HUES6 (cell line): ENCODE results near the gene HASPIN.
"Not testable (repeated sequence)": the region's sequence is repeated elsewhere in the genome, so short reads cannot be mapped to it uniquely, and the experiment has no call there.

Experiments used
- H3K27ac ChIP-seq: 2 replicates; pipeline ENCODE4 v1.7.0; 2013; ENCODE audit warnings: low read depth, mild to moderate bottlenecking, low read length, inconsistent platforms
- H3K27me3 ChIP-seq: 2 replicates; pipeline ENCODE4 v1.6.1; 2013; ENCODE audit warnings: low read length; ENCODE audit not compliant: control insufficient read depth, insufficient read depth
- H3K36me3 ChIP-seq: 2 replicates; pipeline ENCODE4 v1.6.1; 2013; ENCODE audit warnings: low read length; ENCODE audit not compliant: control insufficient read depth, insufficient read depth
- H3K4me1 ChIP-seq: 2 replicates; pipeline ENCODE4 v1.6.1; 2013; ENCODE audit warnings: low read length; ENCODE audit not compliant: control insufficient read depth, insufficient read depth
- H3K4me3 ChIP-seq: 2 replicates; pipeline ENCODE4 v1.5.1; 2013; ENCODE audit warnings: low read depth, low read length
- H3K9ac ChIP-seq: one replicate; pipeline ENCODE4 v1.6.1; 2013; ENCODE audit warnings: mild to moderate bottlenecking, low read length
- H3K9me3 ChIP-seq: 2 replicates; pipeline ENCODE4 v1.6.1; 2013; ENCODE audit warnings: low read depth, low read length; ENCODE audit not compliant: control insufficient read depth, insufficient read depth

The HASPIN gene

DNA sequence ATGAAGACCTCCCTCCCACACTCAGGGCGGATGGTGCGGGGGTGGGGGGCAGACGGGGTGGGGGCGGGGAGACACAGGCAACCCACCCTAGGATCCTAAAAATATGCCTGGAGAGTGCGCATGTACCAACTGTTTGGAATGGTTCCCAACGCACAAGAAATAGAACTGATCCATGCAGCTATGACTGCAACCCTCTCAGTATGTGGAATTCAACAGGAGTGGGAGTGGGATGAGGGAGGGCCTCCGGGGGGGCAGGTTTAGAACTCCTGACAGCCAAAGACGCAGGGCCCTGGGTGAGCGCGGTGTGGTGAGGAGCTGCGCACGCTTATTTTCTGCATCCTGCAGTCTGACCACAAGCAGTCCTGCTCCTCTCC lies 26.6 kb upstream of the HASPIN start:
- no peak overlapping the region for H3K9ac ChIP-seq
- H3K9me3 ChIP-seq = no peaks in the 10 kb centered on the region; the same call in 1 of the 2 replicates
- H3K27me3 ChIP-seq = peaks cover 50% of the 10 kb centered on the region
- no peak overlapping the region for H3K4me3 ChIP-seq
- no peaks in the 10 kb centered on the region for H3K36me3 ChIP-seq
- peaks cover 10% of the 10 kb centered on the region for H3K4me1 ChIP-seq
- no peak overlapping the region for H3K27ac ChIP-seq

DNA sequence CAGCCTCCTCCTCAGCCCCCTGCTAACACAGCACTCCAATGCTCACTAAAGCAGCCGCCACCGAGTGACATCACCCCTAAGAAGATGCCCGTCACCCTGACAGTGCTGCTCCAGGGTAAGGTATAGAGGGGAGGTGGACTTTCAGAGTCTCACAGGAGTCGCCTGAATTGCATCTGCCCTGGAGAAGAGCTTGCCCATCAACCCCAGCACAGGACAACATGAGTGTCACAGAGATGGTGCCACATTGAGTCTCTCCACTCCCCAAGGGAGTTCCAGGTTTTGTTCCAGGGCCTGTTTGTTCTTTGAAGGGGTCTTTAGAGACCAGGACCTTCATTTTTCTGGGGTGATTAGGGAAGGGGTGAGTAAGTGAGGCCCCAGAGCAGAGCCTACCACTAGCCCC lies 25.6 kb upstream of the HASPIN start:
- Histone ChIP-seq H3K36me3 (no peaks in the 10 kb centered on the region), H3K27ac (no peak overlapping the region), H3K27me3 (peaks cover 50% of the 10 kb centered on the region)

DNA sequence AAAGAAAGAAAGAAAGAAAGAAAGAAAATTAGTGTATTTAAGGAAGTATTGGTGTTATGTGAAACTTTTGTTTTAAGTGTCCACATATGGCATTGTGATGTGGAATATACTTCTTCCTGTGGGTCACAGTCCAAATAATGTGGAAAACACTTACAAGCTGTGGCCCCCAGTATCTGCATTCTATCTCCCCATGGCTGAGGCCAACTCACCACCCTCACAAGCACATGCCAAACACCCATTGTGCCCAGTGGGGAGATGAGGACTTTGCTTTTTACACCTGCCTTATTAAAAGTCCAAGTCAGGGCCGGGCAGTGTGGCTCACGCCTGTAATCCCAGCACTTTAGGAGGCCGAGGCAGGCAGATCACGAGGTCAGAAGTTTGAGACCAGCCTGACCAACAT lies 23.8 kb upstream of the HASPIN start:
- no peaks in the 10 kb centered on the region for H3K36me3 ChIP-seq
- no peaks in the 10 kb centered on the region; the same call in 1 of the 2 replicates for H3K9me3 ChIP-seq
- H3K4me3 ChIP-seq = no peak overlapping the region
- H3K4me1 ChIP-seq = peaks cover 6% of the 10 kb centered on the region
- no peak overlapping the region for H3K27ac ChIP-seq
- no peak overlapping the region for H3K9ac ChIP-seq
- peaks cover 37% of the 10 kb centered on the region for H3K27me3 ChIP-seq

More for the DNA sequence above, 25.6 kb upstream of the HASPIN start:
- no peak overlapping the region for H3K9ac ChIP-seq
- H3K4me1 ChIP-seq = peaks cover 10% of the 10 kb centered on the region
- H3K4me3 ChIP-seq = no peak overlapping the region
- H3K9me3 ChIP-seq = no peaks in the 10 kb centered on the region; the same call in 1 of the 2 replicates

DNA sequence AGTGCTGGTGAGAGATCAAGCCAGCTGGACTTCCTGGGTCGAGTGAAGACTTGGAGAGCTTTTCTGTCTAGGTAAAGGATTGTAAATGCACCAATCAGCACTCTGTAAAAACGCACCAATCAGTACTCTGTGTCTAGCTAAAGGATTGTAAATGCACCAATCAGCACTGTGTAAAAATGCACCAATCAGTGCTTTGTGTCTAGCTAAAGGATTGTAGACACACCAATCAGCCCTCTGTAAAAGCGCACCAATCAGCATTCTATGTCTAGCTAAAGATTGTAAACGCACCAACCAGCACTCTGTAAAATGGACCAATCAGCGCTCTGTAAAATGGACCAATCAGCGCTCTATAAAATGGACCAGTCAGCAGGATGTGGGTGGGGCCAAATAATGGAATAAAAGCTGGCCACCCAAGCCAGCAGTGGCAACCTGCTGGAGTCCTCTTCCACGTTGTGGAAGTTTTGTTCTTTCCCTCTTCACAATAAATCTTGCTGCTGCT lies 21.6 kb upstream of the HASPIN start:
- H3K36me3 ChIP-seq, H3K9me3 ChIP-seq: not testable (repeated sequence)

DNA sequence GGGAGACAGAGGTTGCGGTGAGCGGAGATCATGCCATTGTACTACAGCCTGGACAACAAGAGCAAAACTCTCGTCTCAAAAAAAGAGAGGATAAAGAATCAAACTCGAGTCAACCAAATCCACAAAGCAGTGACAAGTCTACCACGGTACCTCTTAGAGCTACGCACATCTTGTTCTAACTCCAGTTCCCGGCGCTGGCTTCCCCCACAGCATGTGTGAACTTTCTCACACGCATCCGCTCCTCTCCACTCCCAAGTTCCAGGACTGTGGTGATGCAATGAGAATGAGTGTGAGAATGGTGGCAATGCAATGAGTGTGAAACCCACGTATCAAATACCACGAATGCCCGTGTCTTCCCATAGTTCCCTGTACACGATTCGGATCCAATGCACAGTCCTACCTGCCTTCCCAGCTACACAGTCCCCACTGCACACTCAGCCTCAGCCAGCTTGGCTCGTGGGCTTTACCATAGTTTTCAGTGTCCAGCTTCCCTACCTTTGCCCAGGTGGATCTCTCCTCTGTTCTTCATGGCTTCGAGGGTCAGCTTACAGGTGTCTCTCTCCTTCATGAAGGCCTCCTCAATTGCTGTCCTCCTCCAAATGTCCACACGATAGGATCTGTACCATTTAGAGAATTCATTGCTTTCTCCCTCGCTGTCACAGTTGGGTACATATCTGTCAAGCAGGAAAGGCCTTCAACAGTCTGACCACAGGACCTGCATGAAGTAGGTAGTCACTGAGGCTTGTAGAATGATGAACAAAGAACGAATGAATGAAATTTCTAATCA lies 18.6 kb upstream of the HASPIN start:
- Histone ChIP-seq H3K4me1 (no peaks in the 10 kb centered on the region), H3K9me3 (no peaks in the 10 kb centered on the region), H3K27ac (no peak overlapping the region), H3K27me3 (no peaks in the 10 kb centered on the region), H3K36me3 (no peaks in the 10 kb centered on the region), H3K4me3 (no peak overlapping the region), H3K9ac (no peak overlapping the region)

More for the DNA sequence above, 21.6 kb upstream of the HASPIN start:
- H3K9ac ChIP-seq, H3K4me3 ChIP-seq, H3K4me1 ChIP-seq, H3K27ac ChIP-seq: not testable (repeated sequence)
- H3K27me3 ChIP-seq = peaks cover 15% of the 10 kb centered on the region

DNA sequence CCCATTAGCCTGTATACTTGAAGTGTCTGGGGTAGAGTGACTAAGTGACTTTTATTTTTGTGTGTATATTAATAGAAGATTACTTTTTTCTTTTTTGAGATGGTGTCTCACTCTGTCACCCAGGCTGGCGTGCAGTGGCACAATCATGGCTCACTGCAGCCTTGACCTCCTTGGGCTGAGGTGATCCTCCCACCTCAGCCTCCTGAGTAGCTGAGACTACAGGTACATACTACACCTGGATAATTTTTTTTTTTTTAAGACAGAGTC lies 18.1 kb upstream of the HASPIN start:
- not testable (repeated sequence) for H3K4me3 ChIP-seq, H3K36me3 ChIP-seq, H3K27me3 ChIP-seq, H3K9ac ChIP-seq, H3K4me1 ChIP-seq, H3K9me3 ChIP-seq, H3K27ac ChIP-seq

DNA sequence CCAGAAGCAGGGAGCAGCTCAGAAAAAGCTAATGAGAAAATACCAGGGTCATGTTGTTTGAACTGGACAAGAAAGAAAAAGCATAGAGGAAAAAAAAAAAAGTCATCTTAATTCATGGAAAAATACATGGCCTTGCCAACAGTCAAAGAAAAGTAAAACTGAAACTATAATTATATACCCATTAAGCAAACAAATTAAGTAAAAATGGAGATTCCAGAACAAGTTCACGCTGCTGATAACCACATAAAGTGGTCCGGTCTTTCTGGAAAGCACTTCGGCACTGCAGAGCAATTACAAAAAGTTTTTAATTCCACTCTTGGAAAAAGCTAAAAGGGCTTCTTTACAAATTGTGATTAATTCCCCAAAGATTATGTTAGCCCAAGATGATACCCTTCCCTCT lies 15.3 kb upstream of the HASPIN start:
- Histone ChIP-seq H3K27me3 (no peaks in the 10 kb centered on the region), H3K4me1 (peaks cover 3% of the 10 kb centered on the region; the same call in 1 of the 2 replicates), H3K4me3 (no peak overlapping the region), H3K9me3 (no peaks in the 10 kb centered on the region), H3K27ac (no peak overlapping the region), H3K9ac (no peak overlapping the region), H3K36me3 (peaks cover 7% of the 10 kb centered on the region)

DNA sequence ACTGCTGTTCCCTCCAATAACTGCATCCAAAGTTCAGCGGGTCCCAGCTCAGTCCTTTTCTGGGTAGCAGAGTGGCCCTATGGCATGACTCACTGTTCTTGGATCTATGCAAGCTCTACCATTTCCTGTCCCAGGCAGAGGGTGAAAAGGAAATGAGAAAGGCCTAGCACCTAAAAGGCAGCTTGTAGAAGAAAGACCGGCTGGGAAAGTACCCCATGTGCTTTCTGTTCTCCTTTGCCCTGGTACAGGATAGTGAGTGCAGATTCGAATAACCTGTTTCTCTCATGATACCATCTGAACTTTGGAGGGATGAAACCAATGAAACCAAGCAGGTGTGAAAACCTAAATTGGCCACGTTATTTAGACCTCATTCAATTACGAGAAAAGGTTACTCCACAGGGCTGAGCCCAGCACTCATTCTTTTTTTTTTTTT lies 12.7 kb upstream of the HASPIN start:
- Histone ChIP-seq H3K27ac (no peak overlapping the region), H3K9ac (no peak overlapping the region)

DNA sequence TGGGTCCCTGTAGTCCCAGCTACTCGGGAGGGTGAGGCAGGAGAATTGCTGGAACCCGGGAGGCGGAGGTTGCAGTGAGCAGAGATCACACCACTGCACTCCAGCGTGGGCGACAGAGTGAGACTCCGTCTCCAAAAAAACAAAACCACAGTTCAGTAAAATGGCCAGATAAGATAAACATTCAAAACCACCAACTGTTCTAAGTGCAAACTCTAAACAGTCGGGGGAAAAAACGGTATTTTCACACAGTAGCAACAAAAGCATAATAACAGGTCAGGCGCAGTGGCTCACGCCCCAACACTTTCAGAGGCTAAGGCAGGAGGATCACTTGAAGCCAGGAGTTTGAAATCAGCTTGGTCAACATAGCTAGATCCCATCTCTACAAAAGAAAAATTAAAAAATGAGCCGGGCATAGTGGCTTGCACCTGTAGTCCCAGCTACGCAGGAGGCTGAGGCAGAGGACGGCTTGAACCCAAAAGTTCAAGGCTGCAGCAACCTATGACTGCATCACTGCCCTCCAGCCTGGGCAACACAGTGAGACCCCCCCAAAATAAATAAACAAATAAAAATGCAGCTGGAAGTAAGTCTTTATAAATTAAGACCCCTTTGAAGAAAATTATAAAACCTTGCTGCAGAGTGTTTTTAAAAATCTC lies 10.8 kb upstream of the HASPIN start:
- peaks cover 3% of the 10 kb centered on the region; the same call in 1 of the 2 replicates for H3K4me1 ChIP-seq
- no peak overlapping the region for H3K4me3 ChIP-seq
- peaks cover 40% of the 10 kb centered on the region for H3K36me3 ChIP-seq

More for the DNA sequence above, 12.7 kb upstream of the HASPIN start:
- Histone ChIP-seq H3K4me1 (peaks cover 3% of the 10 kb centered on the region; the same call in 1 of the 2 replicates), H3K36me3 (peaks cover 21% of the 10 kb centered on the region), H3K27me3 (no peaks in the 10 kb centered on the region), H3K4me3 (no peak overlapping the region), H3K9me3 (no peaks in the 10 kb centered on the region)

DNA sequence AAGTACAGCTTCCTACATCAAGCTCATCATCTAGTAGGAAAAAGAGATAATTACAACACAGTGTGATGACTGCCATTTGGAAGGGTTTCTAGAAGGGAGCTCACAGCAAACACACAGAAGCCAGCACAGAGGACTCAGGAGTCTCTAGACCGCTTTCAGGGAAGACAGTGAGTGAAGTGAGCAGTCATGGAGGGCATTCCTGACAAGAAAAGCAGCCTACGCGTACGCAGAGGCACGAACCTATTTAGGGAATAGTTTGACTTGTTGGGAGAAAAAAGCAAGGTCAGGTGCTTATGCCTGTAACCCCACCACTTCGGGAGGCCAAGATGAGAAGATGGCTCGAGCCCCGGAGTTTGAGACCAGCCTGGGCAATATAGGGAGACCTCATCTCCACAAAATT lies 8.4 kb upstream of the HASPIN start:
- no peak overlapping the region for H3K4me3 ChIP-seq
- H3K9me3 ChIP-seq = no peaks in the 10 kb centered on the region
- peaks cover 3% of the 10 kb centered on the region; the same call in 1 of the 2 replicates for H3K4me1 ChIP-seq
- H3K27me3 ChIP-seq = no peaks in the 10 kb centered on the region
- H3K36me3 ChIP-seq = peaks cover 59% of the 10 kb centered on the region
- no peak overlapping the region for H3K27ac ChIP-seq
- H3K9ac ChIP-seq = no peak overlapping the region

More for the DNA sequence above, 10.8 kb upstream of the HASPIN start:
- no peak overlapping the region for H3K9ac ChIP-seq
- H3K27me3 ChIP-seq = no peaks in the 10 kb centered on the region
- no peaks in the 10 kb centered on the region for H3K9me3 ChIP-seq
- H3K27ac ChIP-seq = no peak overlapping the region

DNA sequence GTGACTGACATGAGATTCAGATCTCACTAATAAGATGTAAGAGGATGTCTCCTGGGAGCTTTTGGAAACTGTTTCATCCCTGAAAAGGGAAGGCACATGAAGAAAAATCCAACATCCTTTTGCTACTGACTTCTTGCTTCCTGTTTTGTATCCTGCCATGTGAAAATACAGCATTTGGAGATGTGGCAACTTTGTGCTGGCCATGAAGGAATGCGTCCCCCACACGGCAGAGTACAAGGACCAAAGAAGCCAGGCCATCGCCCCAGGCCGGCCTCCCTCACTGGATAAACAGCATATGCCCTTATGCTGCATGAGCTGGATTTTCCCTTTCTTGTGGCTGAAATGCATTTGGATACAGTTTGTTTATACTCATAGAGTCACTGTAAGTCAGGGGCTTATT lies 5.5 kb upstream of the HASPIN start:
- H3K9me3 ChIP-seq = no peaks in the 10 kb centered on the region
- 0 out of 2 replicates have a peak, but pooled peaks cover 4% of the 10 kb centered on the region for H3K4me1 ChIP-seq
- H3K27me3 ChIP-seq = no peaks in the 10 kb centered on the region
- no peak overlapping the region for H3K4me3 ChIP-seq
- no peak overlapping the region for H3K9ac ChIP-seq
- peaks cover 60% of the 10 kb centered on the region for H3K36me3 ChIP-seq
- H3K27ac ChIP-seq = no peak overlapping the region
